GM12878 (cell line): ENCODE results near the gene PTCD2. TPM values are rescaled to one million over a fixed set of nuclear protein-coding genes. Genes with fewer than 3 reads are reported as not detected.

Experiments used
- ATF7 ChIP-seq: fragments of 450-650 bp; IDR thresholded peaks from 2 replicates; pipeline ENCODE4 v1.6.1; 2016; ENCODE audit warnings: low read depth, mild to moderate bottlenecking
- BCL11A ChIP-seq: IDR thresholded peaks from 2 replicates; pipeline ENCODE4 v1.6.1; 2011; ENCODE audit warnings: low read depth, low read length
- BMI1 ChIP-seq: fragments of 450-650 bp; IDR thresholded peaks from 2 replicates; pipeline ENCODE4 v1.6.1; 2016; ENCODE audit warnings: mild to moderate bottlenecking, moderate library complexity, borderline replicate concordance
- BRCA1 ChIP-seq: IDR thresholded peaks from 2 replicates; pipeline ENCODE4 v1.6.1; 2011; ENCODE audit warnings: low read depth, low read length, improper control_type of control experiment
- CREM ChIP-seq: IDR thresholded peaks from 2 replicates; pipeline ENCODE4 v1.6.1; 2014; ENCODE audit warnings: antibody characterized with exemption, low read depth
- ETV6 ChIP-seq, 2 experiments: fragments of 450-650 bp in 1 of 2; IDR thresholded peaks in 1 of 2; conservative IDR thresholded peaks in 1 of 2; 2 replicates each; pipeline ENCODE4 v1.6.1; 2014; ENCODE audit warnings: antibody characterized with exemption in 1 of 2, borderline replicate concordance in 1 of 2, low read depth in 1 of 2, mild to moderate bottlenecking in 1 of 2, moderate library complexity in 1 of 2
- FOXM1 ChIP-seq: IDR thresholded peaks from 2 replicates; pipeline ENCODE4 v1.6.1; 2012; ENCODE audit warnings: low read depth, mild to moderate bottlenecking, inconsistent platforms, low read length, moderate library complexity
- IKZF1 ChIP-seq: fragments of 450-650 bp; conservative IDR thresholded peaks from 2 replicates; pipeline ENCODE4 v1.6.1; 2017; ENCODE audit warnings: antibody characterized with exemption, mild to moderate bottlenecking
- IKZF2 ChIP-seq, 2 experiments: fragments of 450-650 bp; IDR thresholded peaks; 2 replicates each; pipeline ENCODE4 v1.6.1; 2017; ENCODE audit warnings: mild to moderate bottlenecking in 2 of 2, moderate library complexity in 2 of 2
- IRF4 ChIP-seq: IDR thresholded peaks from 2 replicates; pipeline ENCODE4 v1.6.1; 2011; ENCODE audit warnings: low read depth, low read length
- MEF2A ChIP-seq: IDR thresholded peaks from 2 replicates; pipeline ENCODE4 v1.6.1; 2011; ENCODE audit warnings: low read depth, mild to moderate bottlenecking, low read length, moderate library complexity; ENCODE audit not compliant: insufficient read depth
- MTA2 ChIP-seq: fragments of 450-650 bp; IDR thresholded peaks from 2 replicates; pipeline ENCODE4 v1.6.1; 2016; ENCODE audit warnings: low read depth, mild to moderate bottlenecking, moderate library complexity
- MTA3 ChIP-seq: IDR thresholded peaks from 2 replicates; pipeline ENCODE4 v1.6.1; 2012; ENCODE audit warnings: low read length, inconsistent platforms, borderline replicate concordance
- NFIC ChIP-seq: IDR thresholded peaks from 2 replicates; pipeline ENCODE4 v1.6.1; 2012; ENCODE audit warnings: low read depth, mild to moderate bottlenecking, inconsistent platforms, low read length, moderate library complexity
- PAX8 ChIP-seq: fragments of 450-650 bp; IDR thresholded peaks from 2 replicates; pipeline ENCODE4 v1.6.1; 2017; ENCODE audit warnings: mild to moderate bottlenecking, moderate library complexity
- POLR2A ChIP-seq: IDR thresholded peaks from 2 replicates; pipeline ENCODE4 v1.6.1; 2011; ENCODE audit warnings: low read depth, mild to moderate bottlenecking, low read length
- POLR2AphosphoS5 ChIP-seq: IDR thresholded peaks from 2 replicates; pipeline ENCODE4 v1.6.1; 2011; ENCODE audit warnings: mild to moderate bottlenecking, low read length, inconsistent platforms
- POU2F2 ChIP-seq: IDR thresholded peaks from 3 replicates; pipeline ENCODE4 v1.6.1; 2011; ENCODE audit warnings: low read depth, mild to moderate bottlenecking, low read length, borderline replicate concordance
- RB1 ChIP-seq: fragments of 450-650 bp; formaldehyde crosslinking; IDR thresholded peaks from 2 replicates; pipeline ENCODE4 v1.6.1; 2017; ENCODE audit warnings: mild to moderate bottlenecking, borderline replicate concordance
- RBBP5 ChIP-seq: fragments of 200-600 bp; sonication (generic); conservative IDR thresholded peaks from 2 replicates; pipeline ENCODE4 v1.6.1; 2016
- RUNX3 ChIP-seq: IDR thresholded peaks from 2 replicates; pipeline ENCODE4 v1.6.1; 2012; ENCODE audit warnings: low read length, inconsistent platforms
- SIN3A ChIP-seq: IDR thresholded peaks from 2 replicates; pipeline ENCODE4 v1.6.1; 2012; ENCODE audit warnings: low read depth, low read length, improper control_type of control experiment
- SRF ChIP-seq, 2 experiments: IDR thresholded peaks; 2 replicates each; pipeline ENCODE4 v1.6.1; 2011; ENCODE audit warnings: low read depth in 2 of 2, low read length in 2 of 2, mild to moderate bottlenecking in 1 of 2, moderate library complexity in 1 of 2
- SUZ12 ChIP-seq: fragments of 200-600 bp; sonication (generic); IDR thresholded peaks from one replicate; pipeline ENCODE4 v1.6.1; 2018; ENCODE audit warnings: antibody characterized with exemption, mild to moderate bottlenecking; ENCODE audit not compliant: unreplicated experiment
- TAF1 ChIP-seq: IDR thresholded peaks from 2 replicates; pipeline ENCODE4 v1.6.1; 2011; ENCODE audit warnings: mild to moderate bottlenecking, low read depth, low read length, borderline replicate concordance
- WRNIP1 ChIP-seq: IDR thresholded peaks from 2 replicates; pipeline ENCODE4 v1.6.1; 2011; ENCODE audit warnings: low read depth, low read length, improper control_type of control experiment, borderline replicate concordance
- YBX1 ChIP-seq: fragments of 450-650 bp; IDR thresholded peaks from 2 replicates; pipeline ENCODE4 v1.6.1; 2016; ENCODE audit warnings: antibody characterized with exemption
- ZNF592 ChIP-seq: fragments of 450-650 bp; IDR thresholded peaks from 2 replicates; pipeline ENCODE4 v1.6.1; 2017; ENCODE audit warnings: mild to moderate bottlenecking, moderate library complexity
- ZZZ3 ChIP-seq: IDR thresholded peaks from 2 replicates; pipeline ENCODE4 v1.6.1; 2011; ENCODE audit warnings: low read depth; ENCODE audit not compliant: control insufficient read depth, insufficient read length
- polyA plus RNA-seq, 11 experiments: library from polyadenylated mRNA; depleted of rRNA in 4 of 11; unstranded in 6 of 11; stranded (reverse) in 5 of 11; fragments of >200 nt; fragmentation: Nextera tagmentation in 4 of 11; fragmentation: Illumina TruSeq in 1 of 11; extraction: Ambion mirVana in 4 of 11; extraction: Trizol in 1 of 11; gene quantifications; 1 replicate in 1 of 11; 2 replicates in 10 of 11; pipeline versions ENCODE4 v1.2.1 to v1.2.3, GENCODE V29; 2011 to 2016; ENCODE audit warnings: inconsistent platforms in 2 of 11, missing spikeins in 2 of 11, low read depth in 1 of 11
- total RNA-seq, 4 experiments: library from RNA; depleted of rRNA in 3 of 4; stranded (reverse); fragments of >200 nt in 3 of 4; fragmentation: Illumina TruSeq in 1 of 4; extraction: Trizol in 1 of 4; gene quantifications; 2 replicates each; pipeline versions ENCODE4 v1.2.1 to v1.2.3, GENCODE V29; 2013 to 2021
- TF ChIP-seq, protein P1 (sequence below): IDR thresholded peaks from 2 replicates; pipeline ENCODE4 v1.6.1; 2011; ENCODE audit warnings: borderline replicate concordance, low read depth, mild to moderate bottlenecking, moderate library complexity, low read length; ENCODE audit not compliant: insufficient read depth, poor library complexity, severe bottlenecking

The PTCD2 gene
- total and polyA plus RNA-seq, 10 of the 15 experiments (the other 5 are each of a cell fraction or from before 2014, with no cell fraction given), result 8.7 to 15.0 (median 11.9) TPM

DNA sequence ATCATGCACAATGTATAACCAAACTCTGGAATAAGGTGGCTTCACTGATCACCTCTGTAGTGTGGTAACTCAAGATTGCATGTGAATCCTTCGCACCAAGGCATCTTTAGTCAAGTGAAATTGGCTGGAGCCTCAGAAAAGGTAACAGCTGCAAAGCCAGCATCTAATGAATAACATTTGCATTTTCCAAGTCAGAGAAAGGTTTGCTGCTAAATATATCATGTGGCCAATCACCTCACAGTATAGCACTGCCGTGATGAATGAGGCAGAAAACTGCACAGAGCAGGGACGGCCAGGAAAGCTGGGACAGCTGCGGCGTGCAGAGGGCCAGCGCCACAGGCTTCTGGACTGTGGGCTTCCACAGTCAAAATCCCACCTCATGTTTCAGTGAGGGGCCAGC lies 18.6 kb upstream of the PTCD2 start (continued):
- TF ChIP-seq ZNF592 (no peak), ETV6 (conservative IDR thresholded peaks at IDR 0.05 in 1 of 2, IDR thresholded peaks at IDR 0.05 in 1 of 2; ENCODE audit: borderline replicate concordance in 1 of 2, low read depth in 1 of 2) (no peak), BRCA1 (no peak), MTA2 (no peak), SRF (IDR thresholded peaks at IDR 0.05; ENCODE audit: low read depth in 2 of 2, low read length in 2 of 2) (no peak), IKZF2 (IDR thresholded peaks at IDR 0.05) (peak; percentile 14 to 47; a peak in 2 of 4 replicates), BCL11A (0 out of 2 replicates have a peak, but pooled peaks have one; percentile 10), TAF1 (0 out of 2 replicates have a peak, but pooled peaks have one; percentile 12), RB1 (no peak), NFIC (peak; percentile 51; the same call in 1 of the 2 replicates), MTA3 (no peak), SUZ12 (no peak), SIN3A (no peak), POLR2AphosphoS5 (peak; percentile 48; the same call in 1 of the 2 replicates), POLR2A (peak; percentile 57; the same call in 1 of the 2 replicates), IRF4 (no peak), CREM (no peak), RUNX3 (peak; percentile 56), WRNIP1 (no peak), YBX1 (no peak), FOXM1 (0 out of 2 replicates have a peak, but pooled peaks have one; percentile 30), PAX8 (no peak), IKZF1 (0 out of 2 replicates have a peak, but pooled peaks have one; percentile 31), BMI1 (no peak), ATF7 (no peak), POU2F2 (peak; percentile 58; the same call in 1 of the 3 replicates), ZZZ3 (no peak), RBBP5 (no peak), MEF2A (0 out of 2 replicates have a peak, but pooled peaks have one; percentile 40)
- TF ChIP-seq, protein P1, sequence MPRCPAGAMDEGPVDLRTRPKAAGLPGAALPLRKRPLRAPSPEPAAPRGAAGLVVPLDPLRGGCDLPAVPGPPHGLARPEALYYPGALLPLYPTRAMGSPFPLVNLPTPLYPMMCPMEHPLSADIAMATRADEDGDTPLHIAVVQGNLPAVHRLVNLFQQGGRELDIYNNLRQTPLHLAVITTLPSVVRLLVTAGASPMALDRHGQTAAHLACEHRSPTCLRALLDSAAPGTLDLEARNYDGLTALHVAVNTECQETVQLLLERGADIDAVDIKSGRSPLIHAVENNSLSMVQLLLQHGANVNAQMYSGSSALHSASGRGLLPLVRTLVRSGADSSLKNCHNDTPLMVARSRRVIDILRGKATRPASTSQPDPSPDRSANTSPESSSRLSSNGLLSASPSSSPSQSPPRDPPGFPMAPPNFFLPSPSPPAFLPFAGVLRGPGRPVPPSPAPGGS, result no peak
